Placental pericyte (primary cell): ENCODE results near the gene PHOX2A. TPM values are rescaled to one million over a fixed set of nuclear protein-coding genes. Genes with fewer than 3 reads are reported as not detected.

Source experiments
- total RNA-seq: library from RNA; depleted of rRNA; stranded (reverse); fragments of >200 nt; gene quantifications from 2 replicates; pipeline ENCODE4 v1.2.3, GENCODE V29; 2012

PHOX2A gene
- total RNA-seq: not detected in 2 replicates

DNA sequence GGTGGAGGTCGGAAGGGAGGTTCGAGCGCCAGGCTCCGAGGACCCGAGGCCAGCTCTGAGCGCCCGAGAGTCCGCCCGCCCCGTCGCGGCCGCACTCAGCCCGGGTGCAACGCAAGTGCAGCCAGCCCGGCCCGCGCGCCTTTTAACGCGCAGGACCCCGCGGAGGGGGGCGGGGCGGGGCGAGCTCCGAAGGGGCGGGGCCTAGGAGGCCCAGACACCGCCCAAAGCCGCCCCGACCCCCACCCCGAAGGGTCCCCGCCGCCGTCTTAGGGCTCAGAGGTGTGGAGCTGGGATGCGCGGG lies at the start of gene PHOX2A:
PHOX2A (minus strand) TSS at position 117 of the 301 bp plus-strand sequence. CDS start 172 bp downstream, outside the sequence.

GRCh38 chr11:72224564-72225410 lies 19.2 kb downstream of the PHOX2A start, which contains the start of gene INPPL1:
TSS of gene INPPL1 (plus strand) at chr11:72224767. CDS start at chr11:72224985, 218 bp downstream.

GRCh38 chr11:72216638-72217037 lies 27.3 kb downstream of the PHOX2A start, which contains the start of gene FOLR2:
TSS of gene FOLR2 (plus strand) at chr11:72216794. CDS start at chr11:72218585, 1,791 bp downstream.

DNA sequence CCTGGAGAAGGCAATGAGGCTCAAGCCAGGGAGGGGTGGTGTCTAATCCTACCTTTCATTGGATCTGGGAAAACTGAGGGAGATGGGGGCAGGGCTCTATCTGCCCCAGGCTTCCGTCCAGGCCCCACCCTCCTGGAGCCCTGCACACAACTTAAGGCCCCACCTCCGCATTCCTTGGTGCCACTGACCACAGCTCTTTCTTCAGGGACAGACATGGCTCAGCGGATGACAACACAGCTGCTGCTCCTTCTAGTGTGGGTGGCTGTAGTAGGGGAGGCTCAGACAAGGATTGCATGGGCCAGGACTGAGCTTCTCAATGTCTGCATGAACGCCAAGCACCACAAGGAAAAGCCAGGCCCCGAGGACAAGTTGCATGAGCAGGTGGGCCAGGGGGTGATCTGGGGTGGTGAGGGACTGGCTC lies 52.0 kb downstream of the PHOX2A start, which contains the start of gene FOLR1:
FOLR1 (plus strand) TSS at position 180 of the 421 bp plus-strand sequence; CDS start at position 214, 34 bp downstream.

Other genes starting within 250 kb of the PHOX2A start
- gene IL18BP, start 245.3 kb downstream of the PHOX2A start, total RNA-seq: 3.3 and 3.7 TPM in 2 replicates
- gene NUMA1, start 163.6 kb downstream of the PHOX2A start, total RNA-seq: 132 and 185 TPM in 2 replicates
- gene LRRC51, start 163.3 kb downstream of the PHOX2A start, total RNA-seq: 3.7 and 5.3 TPM in 2 replicates
- 132 and 155 TPM in 2 replicates for gene LAMTOR1, start 140.9 kb downstream of the PHOX2A start, total RNA-seq
- gene TOMT, start 138.3 kb downstream of the PHOX2A start, total RNA-seq: not detected in 2 replicates
- 25.5 and 43.1 TPM in 2 replicates for gene ANAPC15, start 131.5 kb downstream of the PHOX2A start, total RNA-seq
- gene FOLR3, start 108.5 kb downstream of the PHOX2A start, total RNA-seq: 2.1 TPM in 1 of 2 replicates, not detected in the other
- gene FOLR1, start 52.0 kb downstream of the PHOX2A start, total RNA-seq: not detected in 2 replicates
- gene FOLR2, start 27.4 kb downstream of the PHOX2A start, total RNA-seq: not detected in 2 replicates
- 92.4 and 138 TPM in 2 replicates for gene INPPL1, start 19.4 kb downstream of the PHOX2A start, total RNA-seq
- 36.5 and 72.6 TPM in 2 replicates for gene CLPB, start 190.4 kb upstream of the PHOX2A start, total RNA-seq